ENCODE measurements around the gene PCDHGC3.

PCDHGC3 gene

DNA sequence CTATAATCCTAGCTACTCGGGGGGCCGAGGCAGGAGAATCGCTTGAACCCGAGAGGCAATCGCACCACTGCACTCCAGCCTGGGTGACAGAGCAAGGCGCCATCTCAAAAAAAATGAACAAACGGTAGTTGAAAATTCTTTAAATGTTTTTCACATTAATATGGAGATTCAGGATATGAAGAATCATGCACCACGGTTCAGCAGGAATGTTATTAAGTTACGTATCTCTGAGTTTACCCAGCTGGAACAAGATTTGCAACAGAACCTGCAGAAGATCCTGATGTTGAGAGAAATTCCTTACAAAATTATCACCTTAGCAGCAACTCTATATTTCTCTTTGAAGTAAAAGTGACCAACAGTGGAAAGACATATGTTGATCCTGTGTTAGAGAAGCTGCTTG lies 35.4 kb upstream of the PCDHGC3 start:
- H3K4me1 ChIP-seq (ENCODE audit: control insufficient read depth in 5 of 5, insufficient read depth in 5 of 5, low read length in 5 of 5) = no peaks in the 10 kb centered on the region
- peaks cover 0 to 3% (median 0%) of the 10 kb centered on the region in 5 donors for H3K36me3 ChIP-seq (ENCODE audit: control insufficient read depth in 5 of 5, insufficient read depth in 5 of 5, low read length in 5 of 5)
- no peaks in the 10 kb centered on the region for H3K27me3 ChIP-seq (ENCODE audit: control insufficient read depth in 5 of 5, insufficient read depth in 4 of 5, low read length in 5 of 5)
- H3K9ac ChIP-seq (ENCODE audit: low read length in 5 of 5) = no peak overlapping the region
- H3K4me3 ChIP-seq (ENCODE audit: low read depth in 1 of 5, low read length in 5 of 5) = no peak overlapping the region
- H3K9me3 ChIP-seq (ENCODE audit: control insufficient read depth in 5 of 5, low read length in 5 of 5) = peaks cover 5 to 39% (median 26%) of the 10 kb centered on the region in 5 donors
- no peak overlapping the region for H3K27ac ChIP-seq (ENCODE audit: low read depth, low read length)

DNA sequence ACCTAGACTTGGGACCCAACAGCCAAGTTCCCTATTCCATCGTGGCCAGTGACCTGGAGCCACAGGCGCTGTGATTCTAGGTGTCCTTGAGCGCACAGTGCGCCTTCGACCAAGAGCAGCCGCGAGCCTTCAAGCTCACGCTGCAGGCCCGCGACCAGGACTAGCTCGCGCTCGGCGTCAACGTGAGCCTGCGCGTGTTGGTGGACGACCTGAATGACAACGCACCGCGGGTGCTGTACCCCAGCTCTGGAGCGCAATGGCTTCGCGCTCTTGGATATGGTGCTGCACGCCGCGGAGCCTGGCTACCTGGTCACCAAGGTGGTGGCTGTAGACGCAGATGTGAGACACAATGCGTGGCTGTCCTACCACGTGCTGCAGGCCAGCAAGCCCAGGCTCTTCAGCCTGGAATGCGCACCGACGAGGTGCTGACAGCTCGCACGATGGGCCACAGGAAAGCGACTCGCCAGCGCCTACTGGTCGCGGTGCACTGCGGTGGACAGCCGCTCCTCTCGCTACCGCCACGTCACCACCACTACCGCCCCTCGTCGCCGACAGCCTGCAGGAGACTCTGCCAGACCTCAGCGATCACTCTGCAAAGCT lies 34.1 kb upstream of the PCDHGC3 start:
- H3K4me1 ChIP-seq (ENCODE audit: control insufficient read depth in 5 of 5, insufficient read depth in 5 of 5, low read length in 5 of 5) = no peaks in the 10 kb centered on the region
- H3K36me3 ChIP-seq (ENCODE audit: control insufficient read depth in 5 of 5, insufficient read depth in 5 of 5, low read length in 5 of 5) = peaks cover 0 to 3% (median 0%) of the 10 kb centered on the region in 5 donors
- peaks cover 5 to 33% (median 19%) of the 10 kb centered on the region in 5 donors for H3K9me3 ChIP-seq (ENCODE audit: control insufficient read depth in 5 of 5, low read length in 5 of 5)
- no peak overlapping the region for H3K27ac ChIP-seq (ENCODE audit: low read depth, low read length)
- no peaks in the 10 kb centered on the region for H3K27me3 ChIP-seq (ENCODE audit: control insufficient read depth in 5 of 5, insufficient read depth in 4 of 5, low read length in 5 of 5)
- H3K4me3 ChIP-seq (ENCODE audit: low read depth in 1 of 5, low read length in 5 of 5) = peak overlapping the region in 4 of 5 donors; percentile 11 to 24 (median 14)
- H3K9ac ChIP-seq (ENCODE audit: low read length in 5 of 5) = no peak overlapping the region

DNA sequence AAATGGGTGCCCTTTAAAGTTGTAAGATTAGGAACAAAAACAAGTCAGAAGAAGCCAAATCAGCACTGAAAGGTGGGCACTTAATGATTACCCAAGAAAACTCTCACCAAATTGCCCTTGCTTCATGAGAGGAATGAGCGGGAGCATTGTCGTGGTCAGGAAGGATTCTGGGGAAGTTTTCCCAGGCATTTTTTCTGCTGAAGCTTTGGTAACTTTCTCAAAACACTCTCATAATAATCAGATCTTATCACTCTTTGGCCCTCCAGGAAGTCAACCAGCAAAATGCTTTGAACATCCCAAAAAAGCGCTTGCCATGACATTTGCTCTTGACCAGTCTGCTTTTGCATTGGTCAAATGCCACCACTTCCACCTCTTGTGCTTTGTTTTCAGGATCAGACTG lies 10.4 kb upstream of the PCDHGC3 start:
- no peaks in the 10 kb centered on the region for H3K4me1 ChIP-seq (ENCODE audit: control insufficient read depth in 5 of 5, insufficient read depth in 5 of 5, low read length in 5 of 5)
- no peak overlapping the region for H3K27ac ChIP-seq (ENCODE audit: low read depth, low read length)
- H3K9me3 ChIP-seq (ENCODE audit: control insufficient read depth in 5 of 5, low read length in 5 of 5) = no peaks in the 10 kb centered on the region
- H3K36me3 ChIP-seq (ENCODE audit: control insufficient read depth in 5 of 5, insufficient read depth in 5 of 5, low read length in 5 of 5) = peaks cover 0 to 2% (median 0%) of the 10 kb centered on the region in 5 donors
- no peak overlapping the region for H3K9ac ChIP-seq (ENCODE audit: low read length in 5 of 5)
- H3K4me3 ChIP-seq (ENCODE audit: low read depth in 1 of 5, low read length in 5 of 5) = no peak overlapping the region
- no peaks in the 10 kb centered on the region for H3K27me3 ChIP-seq (ENCODE audit: control insufficient read depth in 5 of 5, insufficient read depth in 4 of 5, low read length in 5 of 5)

DNA sequence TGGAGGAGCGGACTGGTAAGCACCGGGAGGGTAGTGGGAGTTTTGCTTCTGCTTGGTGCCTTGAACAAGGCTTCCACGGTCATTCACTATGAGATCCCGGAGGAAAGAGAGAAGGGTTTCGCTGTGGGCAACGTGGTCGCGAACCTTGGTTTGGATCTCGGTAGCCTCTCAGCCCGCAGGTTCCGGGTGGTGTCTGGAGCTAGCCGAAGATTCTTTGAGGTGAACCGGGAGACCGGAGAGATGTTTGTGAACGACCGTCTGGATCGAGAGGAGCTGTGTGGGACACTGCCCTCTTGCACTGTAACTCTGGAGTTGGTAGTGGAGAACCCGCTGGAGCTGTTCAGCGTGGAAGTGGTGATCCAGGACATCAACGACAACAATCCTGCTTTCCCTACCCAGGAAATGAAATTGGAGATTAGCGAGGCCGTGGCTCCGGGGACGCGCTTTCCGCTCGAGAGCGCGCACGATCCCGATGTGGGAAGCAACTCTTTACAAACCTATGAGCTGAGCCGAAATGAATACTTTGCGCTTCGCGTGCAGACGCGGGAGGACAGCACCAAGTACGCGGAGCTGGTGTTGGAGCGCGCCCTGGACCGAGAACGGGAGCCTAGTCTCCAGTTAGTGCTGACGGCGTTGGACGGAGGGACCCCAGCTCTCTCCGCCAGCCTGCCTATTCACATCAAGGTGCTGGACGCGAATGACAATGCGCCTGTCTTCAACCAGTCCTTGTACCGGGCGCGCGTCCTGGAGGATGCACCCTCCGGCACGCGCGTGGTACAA lies 556 bp downstream of the PCDHGC3 start:
- Histone ChIP-seq H3K27ac (ENCODE audit: low read depth, low read length) (peak overlapping the region; percentile 77), H3K27me3 (ENCODE audit: control insufficient read depth in 5 of 5, insufficient read depth in 4 of 5, low read length in 5 of 5) (peaks cover 0 to 5% (median 2%) of the 10 kb centered on the region in 5 donors), H3K4me3 (ENCODE audit: low read depth in 1 of 5, low read length in 5 of 5) (peak overlapping the region; percentile 80 to 97 (median 89)), H3K9ac (ENCODE audit: low read length in 5 of 5) (peak overlapping the region; percentile 64 to 91 (median 78)), H3K4me1 (ENCODE audit: control insufficient read depth in 5 of 5, insufficient read depth in 5 of 5, low read length in 5 of 5) (peaks cover 5 to 45% (median 40%) of the 10 kb centered on the region in 5 donors), H3K9me3 (ENCODE audit: control insufficient read depth in 5 of 5, low read length in 5 of 5) (no peaks in the 10 kb centered on the region), H3K36me3 (ENCODE audit: control insufficient read depth in 5 of 5, insufficient read depth in 5 of 5, low read length in 5 of 5) (no peaks in the 10 kb centered on the region)

DNA sequence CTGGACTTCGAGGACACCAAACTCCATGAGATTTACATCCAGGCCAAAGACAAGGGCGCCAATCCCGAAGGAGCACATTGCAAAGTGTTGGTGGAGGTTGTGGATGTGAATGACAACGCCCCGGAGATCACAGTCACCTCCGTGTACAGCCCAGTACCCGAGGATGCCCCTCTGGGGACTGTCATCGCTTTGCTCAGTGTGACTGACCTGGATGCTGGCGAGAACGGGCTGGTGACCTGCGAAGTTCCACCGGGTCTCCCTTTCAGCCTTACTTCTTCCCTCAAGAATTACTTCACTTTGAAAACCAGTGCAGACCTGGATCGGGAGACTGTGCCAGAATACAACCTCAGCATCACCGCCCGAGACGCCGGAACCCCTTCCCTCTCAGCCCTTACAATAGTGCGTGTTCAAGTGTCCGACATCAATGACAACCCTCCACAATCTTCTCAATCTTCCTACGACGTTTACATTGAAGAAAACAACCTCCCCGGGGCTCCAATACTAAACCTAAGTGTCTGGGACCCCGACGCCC lies 1.3 kb downstream of the PCDHGC3 start:
- peaks cover 5 to 45% (median 40%) of the 10 kb centered on the region in 5 donors for H3K4me1 ChIP-seq (ENCODE audit: control insufficient read depth in 5 of 5, insufficient read depth in 5 of 5, low read length in 5 of 5)
- H3K4me3 ChIP-seq (ENCODE audit: low read depth in 1 of 5, low read length in 5 of 5) = peak overlapping the region; percentile 80 to 97 (median 89)
- H3K9me3 ChIP-seq (ENCODE audit: control insufficient read depth in 5 of 5, low read length in 5 of 5) = no peaks in the 10 kb centered on the region
- peak overlapping the region; percentile 77 for H3K27ac ChIP-seq (ENCODE audit: low read depth, low read length)
- H3K27me3 ChIP-seq (ENCODE audit: control insufficient read depth in 5 of 5, insufficient read depth in 4 of 5, low read length in 5 of 5) = peaks cover 0 to 5% (median 2%) of the 10 kb centered on the region in 5 donors
- H3K9ac ChIP-seq (ENCODE audit: low read length in 5 of 5) = peak overlapping the region in 3 of 5 donors; percentile 6 to 87 (median 26)
- no peaks in the 10 kb centered on the region for H3K36me3 ChIP-seq (ENCODE audit: control insufficient read depth in 5 of 5, insufficient read depth in 5 of 5, low read length in 5 of 5)

DNA sequence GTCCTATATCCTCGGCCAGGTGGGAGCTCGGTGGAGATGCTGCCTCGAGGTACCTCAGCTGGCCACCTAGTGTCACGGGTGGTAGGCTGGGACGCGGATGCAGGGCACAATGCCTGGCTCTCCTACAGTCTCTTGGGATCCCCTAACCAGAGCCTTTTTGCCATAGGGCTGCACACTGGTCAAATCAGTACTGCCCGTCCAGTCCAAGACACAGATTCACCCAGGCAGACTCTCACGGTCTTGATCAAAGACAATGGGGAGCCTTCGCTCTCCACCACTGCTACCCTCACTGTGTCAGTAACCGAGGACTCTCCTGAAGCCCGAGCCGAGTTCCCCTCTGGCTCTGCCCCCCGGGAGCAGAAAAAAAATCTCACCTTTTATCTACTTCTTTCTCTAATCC lies 2.0 kb downstream of the PCDHGC3 start:
- H3K27ac ChIP-seq (ENCODE audit: low read depth, low read length) = no peak overlapping the region
- peak overlapping the region in 2 of 5 donors; percentile 23 to 36 for H3K9ac ChIP-seq (ENCODE audit: low read length in 5 of 5)
- H3K27me3 ChIP-seq (ENCODE audit: control insufficient read depth in 5 of 5, insufficient read depth in 4 of 5, low read length in 5 of 5) = peaks cover 0 to 5% (median 2%) of the 10 kb centered on the region in 5 donors
- H3K4me1 ChIP-seq (ENCODE audit: control insufficient read depth in 5 of 5, insufficient read depth in 5 of 5, low read length in 5 of 5) = peaks cover 5 to 45% (median 40%) of the 10 kb centered on the region in 5 donors
- peak overlapping the region; percentile 1 to 97 (median 84) for H3K4me3 ChIP-seq (ENCODE audit: low read depth in 1 of 5, low read length in 5 of 5)
- no peaks in the 10 kb centered on the region for H3K9me3 ChIP-seq (ENCODE audit: control insufficient read depth in 5 of 5, low read length in 5 of 5)
- no peaks in the 10 kb centered on the region for H3K36me3 ChIP-seq (ENCODE audit: control insufficient read depth in 5 of 5, insufficient read depth in 5 of 5, low read length in 5 of 5)

DNA sequence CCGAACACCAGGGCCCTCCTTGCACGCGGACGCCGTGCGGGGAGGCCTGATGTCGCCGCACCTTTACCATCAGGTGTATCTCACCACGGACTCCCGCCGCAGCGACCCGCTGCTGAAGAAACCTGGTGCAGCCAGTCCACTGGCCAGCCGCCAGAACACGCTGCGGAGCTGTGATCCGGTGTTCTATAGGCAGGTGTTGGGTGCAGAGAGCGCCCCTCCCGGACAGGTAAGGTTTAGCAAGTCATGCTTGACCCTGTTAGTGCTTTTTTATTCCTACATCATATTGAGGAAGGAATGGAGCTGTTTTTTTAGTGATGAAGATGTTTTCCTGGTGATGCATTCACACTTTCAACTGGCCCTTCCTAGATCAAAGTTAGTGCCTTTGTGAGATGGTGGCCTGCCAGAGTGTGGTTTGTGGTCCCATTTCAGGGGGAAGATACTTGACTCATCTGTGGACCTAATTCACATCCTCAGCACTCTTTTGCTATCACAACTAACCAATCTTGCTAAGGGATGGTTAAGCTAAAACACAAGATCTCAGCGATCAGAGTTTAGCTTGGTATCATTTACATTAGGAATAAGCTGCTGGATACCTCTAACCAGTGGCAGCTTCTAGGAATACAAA lies 2.7 kb downstream of the PCDHGC3 start:
- no peaks in the 10 kb centered on the region for H3K36me3 ChIP-seq (ENCODE audit: control insufficient read depth in 5 of 5, insufficient read depth in 5 of 5, low read length in 5 of 5)
- peaks cover 0 to 5% (median 2%) of the 10 kb centered on the region in 5 donors for H3K27me3 ChIP-seq (ENCODE audit: control insufficient read depth in 5 of 5, insufficient read depth in 4 of 5, low read length in 5 of 5)
- H3K9me3 ChIP-seq (ENCODE audit: control insufficient read depth in 5 of 5, low read length in 5 of 5) = no peaks in the 10 kb centered on the region
- peaks cover 5 to 47% (median 40%) of the 10 kb centered on the region in 5 donors for H3K4me1 ChIP-seq (ENCODE audit: control insufficient read depth in 5 of 5, insufficient read depth in 5 of 5, low read length in 5 of 5)
- peak overlapping the region in 4 of 5 donors; percentile 37 to 97 (median 82) for H3K4me3 ChIP-seq (ENCODE audit: low read depth in 1 of 5, low read length in 5 of 5)
- no peak overlapping the region for H3K27ac ChIP-seq (ENCODE audit: low read depth, low read length)
- peak overlapping the region in 1 of 5 donors; percentile 23 for H3K9ac ChIP-seq (ENCODE audit: low read length in 5 of 5)

DNA sequence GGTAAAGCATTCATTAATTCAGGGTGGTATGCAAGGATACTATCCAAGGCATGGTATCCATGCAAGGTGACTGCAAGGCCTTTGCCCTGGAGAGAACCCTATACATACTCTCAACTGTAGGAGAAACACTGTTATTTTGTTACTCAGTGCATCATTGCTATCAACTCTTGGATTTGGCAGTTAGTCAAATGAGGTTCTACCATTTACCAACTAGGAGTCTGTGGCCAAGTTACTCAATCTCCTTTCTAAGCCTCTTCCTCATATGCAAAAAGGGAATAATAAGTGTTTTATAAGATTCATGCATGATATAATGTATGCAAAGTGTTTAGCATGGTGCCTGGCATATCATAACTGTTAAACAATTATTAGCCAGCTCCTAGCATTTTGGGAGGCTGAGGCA lies 4.0 kb downstream of the PCDHGC3 start:
- Histone ChIP-seq H3K9ac (ENCODE audit: low read length in 5 of 5) (no peak overlapping the region), H3K4me3 (ENCODE audit: low read depth in 1 of 5, low read length in 5 of 5) (peak overlapping the region in 1 of 5 donors; percentile 20), H3K9me3 (ENCODE audit: control insufficient read depth in 5 of 5, low read length in 5 of 5) (no peaks in the 10 kb centered on the region), H3K27me3 (ENCODE audit: control insufficient read depth in 5 of 5, insufficient read depth in 4 of 5, low read length in 5 of 5) (peaks cover 0 to 11% (median 8%) of the 10 kb centered on the region in 5 donors), H3K4me1 (ENCODE audit: control insufficient read depth in 5 of 5, insufficient read depth in 5 of 5, low read length in 5 of 5) (peaks cover 5 to 58% (median 51%) of the 10 kb centered on the region in 5 donors), H3K36me3 (ENCODE audit: control insufficient read depth in 5 of 5, insufficient read depth in 5 of 5, low read length in 5 of 5) (no peaks in the 10 kb centered on the region), H3K27ac (ENCODE audit: low read depth, low read length) (no peak overlapping the region)

DNA sequence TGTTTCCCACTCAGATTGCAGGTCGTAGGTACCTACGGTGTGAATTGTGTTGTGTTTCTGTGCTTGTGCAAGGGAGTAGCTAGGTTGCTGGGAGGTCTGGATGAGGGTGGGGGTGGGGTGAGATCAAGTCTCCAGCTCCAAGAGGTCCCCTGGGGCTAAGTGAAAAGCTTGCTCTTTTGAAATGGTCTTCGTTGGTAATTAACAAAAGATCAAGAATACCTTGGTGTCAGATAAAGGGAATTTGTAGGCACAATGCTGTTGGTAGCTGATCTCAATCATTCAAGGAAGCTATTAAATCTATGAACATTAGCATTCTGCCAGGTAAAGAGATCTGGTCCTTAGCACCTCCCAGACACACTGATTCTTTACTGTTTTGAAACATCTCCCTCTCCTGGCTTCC lies 8.1 kb downstream of the PCDHGC3 start:
- Histone ChIP-seq H3K4me3 (ENCODE audit: low read depth in 1 of 5, low read length in 5 of 5) (peak overlapping the region in 1 of 5 donors; percentile 52), H3K9me3 (ENCODE audit: control insufficient read depth in 5 of 5, low read length in 5 of 5) (no peaks in the 10 kb centered on the region), H3K36me3 (ENCODE audit: control insufficient read depth in 5 of 5, insufficient read depth in 5 of 5, low read length in 5 of 5) (peaks cover 0 to 9% (median 3%) of the 10 kb centered on the region in 5 donors), H3K4me1 (ENCODE audit: control insufficient read depth in 5 of 5, insufficient read depth in 5 of 5, low read length in 5 of 5) (peaks cover 4 to 29% (median 26%) of the 10 kb centered on the region in 5 donors), H3K9ac (ENCODE audit: low read length in 5 of 5) (no peak overlapping the region), H3K27ac (ENCODE audit: low read depth, low read length) (no peak overlapping the region), H3K27me3 (ENCODE audit: control insufficient read depth in 5 of 5, insufficient read depth in 4 of 5, low read length in 5 of 5) (peaks cover 0 to 14% (median 12%) of the 10 kb centered on the region in 5 donors)
